Panc1 (cell line): ENCODE data around the gene YRDC. TPM values are rescaled to one million over a fixed set of nuclear protein-coding genes. Genes with fewer than 3 reads are reported as not detected.

Experiments
- ATAC-seq: fragments of 200-7000 bp; cut with Tn5 transposase; 2 replicates; pipeline ENCODE4 v1.9.1; 2020; ENCODE audit warnings: mild to moderate bottlenecking, moderate library complexity
- BruUV-seq: library from RNA; stranded (reverse); fragments of 400-500 nt; replicated peaks from 2 replicates; lab custom pipeline; 2021; lab: Mats Ljungman, UMichigan
- CTCF ChIA-PET: fragments of 300-600 bp; sonication (Branson Sonifier 250); formaldehyde crosslinking; loops from one replicate; lab custom pipeline; 2022; ENCODE audit warnings: antibody characterized with exemption; lab: Charles Lee
- POLR2A ChIA-PET: fragments of 300-600 bp; sonication (Branson Sonifier 250); formaldehyde crosslinking; loops from one replicate; lab custom pipeline; 2022; ENCODE audit warnings: antibody characterized with exemption; lab: Charles Lee
- DNase-seq: peaks from one replicate; pipeline ENCODE4 v3.0.0-alpha.2; 2010; ENCODE audit warnings: low read depth, low spot score
- H3K27ac ChIP-seq: 2 replicates; pipeline ENCODE4 v1.5.1; 2011; ENCODE audit warnings: mild to moderate bottlenecking, low read length, inconsistent platforms
- H3K27me3 ChIP-seq: fragments of 200-500 bp; sonication (Bioruptor generic); 2 replicates; pipeline ENCODE4 v1.6.0; 2014; ENCODE audit warnings: low read length, inconsistent platforms; ENCODE audit not compliant: control insufficient read depth, insufficient read depth
- H3K36me3 ChIP-seq: fragments of 200-500 bp; sonication (Bioruptor generic); 2 replicates; pipeline ENCODE4 v1.5.1; 2014; ENCODE audit warnings: inconsistent platforms, mild to moderate bottlenecking, low read length, moderate library complexity; ENCODE audit not compliant: control insufficient read depth, insufficient read depth
- H3K4me1 ChIP-seq: 2 replicates; pipeline ENCODE4 v1.5.1; 2011; ENCODE audit warnings: inconsistent platforms, mild to moderate bottlenecking, low read length, moderate library complexity; ENCODE audit not compliant: control insufficient read depth, insufficient read depth
- H3K4me3 ChIP-seq, 2 experiments: 2 replicates each; pipeline ENCODE4 v1.5.1; 2011 to 2012; ENCODE audit warnings: low read depth in 2 of 2, low read length in 2 of 2, mild to moderate bottlenecking in 2 of 2, inconsistent platforms in 1 of 2, moderate library complexity in 1 of 2
- H3K9me3 ChIP-seq: fragments of 200-500 bp; sonication (Bioruptor generic); 2 replicates; pipeline ENCODE4 v1.5.1; 2014; ENCODE audit warnings: low read depth, mild to moderate bottlenecking, inconsistent platforms, low read length, moderate library complexity; ENCODE audit not compliant: control insufficient read depth, insufficient read depth
- CTCF ChIP-seq: fragments of 450-650 bp; IDR thresholded peaks from 2 replicates; pipeline ENCODE4 v1.5.1; 2017; ENCODE audit warnings: mild to moderate bottlenecking
- POLR2AphosphoS5 ChIP-seq: IDR thresholded peaks from 2 replicates; pipeline ENCODE4 v1.6.1; 2012; ENCODE audit warnings: mild to moderate bottlenecking, low read depth, low read length, moderate library complexity
- REST ChIP-seq, 2 experiments: IDR thresholded peaks; 2 replicates each; pipeline ENCODE4 v1.6.1; 2011 to 2012; ENCODE audit warnings: low read depth in 2 of 2, control low read depth in 1 of 2, low read length in 1 of 2, mild to moderate bottlenecking in 1 of 2, moderate library complexity in 1 of 2; ENCODE audit not compliant: insufficient read depth in 1 of 2
- SIN3A ChIP-seq: IDR thresholded peaks from 2 replicates; pipeline ENCODE4 v1.6.1; 2012; ENCODE audit warnings: low read depth, mild to moderate bottlenecking, low read length, moderate library complexity, borderline replicate concordance; ENCODE audit not compliant: insufficient read depth
- TCF7L2 ChIP-seq: IDR thresholded peaks from 2 replicates; pipeline ENCODE4 v1.6.1; 2011; ENCODE audit warnings: mild to moderate bottlenecking, low read depth, low read length, inconsistent platforms
- in situ Hi-C: cut with HindIII; loops from 2 replicates; pipeline ENCODE4 v1.10.0; 2016; ENCODE audit warnings: low sequenced_read_pairs, low pct_unique_long_range_greater_than_20kb
- intact Hi-C: fragments of 100-400 bp; cut with micrococcal nuclease; formaldehyde crosslinking; loops from one replicate; pipeline ENCODE4 v1.10.0; 2022; ENCODE audit not compliant: unreplicated experiment
- total RNA-seq: library from RNA; stranded (reverse); gene quantifications from one replicate; pipeline ENCODE4 v1.2.1, GENCODE V29; 2021; ENCODE audit not compliant: unreplicated experiment

The YRDC gene
- total RNA-seq, 1 experiment from 2014 or later: 24.0 TPM

DNA sequence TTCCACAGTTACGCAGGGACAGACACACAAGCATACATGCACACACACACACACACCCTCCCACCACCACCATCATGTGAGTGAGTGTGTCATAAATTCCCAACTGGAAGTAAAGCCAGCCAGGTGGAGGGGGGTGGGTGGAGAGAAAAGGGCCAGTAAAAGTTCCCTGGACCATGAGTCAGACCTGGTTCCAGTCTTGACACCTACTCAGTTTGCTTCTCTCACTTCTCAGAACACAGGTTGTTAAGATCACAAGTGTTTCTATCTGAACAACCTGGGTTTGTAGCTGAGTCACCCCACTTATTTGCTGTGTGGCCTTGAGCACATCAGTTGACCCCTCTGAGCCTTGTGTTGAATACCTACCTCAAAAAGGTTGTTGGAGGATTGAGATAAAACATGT, 52.7 kb downstream of the YRDC start:
- H3K9me3 ChIP-seq: no peaks in the 10 kb centered on the region
- TF ChIP-seq TCF7L2 (no peak), SIN3A (no peak), POLR2AphosphoS5 (no peak), CTCF (no peak), REST (IDR thresholded peaks at IDR 0.05; ENCODE audit: insufficient read depth in 1 of 2, low read depth in 2 of 2, low read length in 1 of 2) (no peak)
- no peaks in the 10 kb centered on the region for H3K4me1 ChIP-seq
- intact Hi-C loops (no loop called here), in situ Hi-C loops (no loop called here)
- H3K27me3 ChIP-seq: peaks cover 10% of the 10 kb centered on the region
- POLR2A ChIA-PET: no interaction called here
- no peak for ATAC-seq
- H3K27ac ChIP-seq: no peak overlapping the region
- DNase-seq: no peak
- CTCF ChIA-PET: interaction anchor here (0.7 kb wide), 1 partner anchor 35 kb away, joined by 5 read pairs; no protein-coding TSS in a partner anchor
- no TSS peak for BruUV-seq
- no peaks in the 10 kb centered on the region for H3K36me3 ChIP-seq
- no peak overlapping the region for H3K4me3 ChIP-seq

GRCh38 chr1:37753473-37754321, 54.3 kb downstream of the YRDC start:
- Histone ChIP-seq H3K27ac (no peak overlapping the region), H3K4me3 (peak overlapping the region in 1 of 2 experiments; percentile 39; a peak in 3 of 4 replicates), H3K27me3 (peaks cover 3% of the 10 kb centered on the region), H3K36me3 (no peaks in the 10 kb centered on the region), H3K4me1 (no peaks in the 10 kb centered on the region), H3K9me3 (no peaks in the 10 kb centered on the region)
- in situ Hi-C loops: no loop called here
- BruUV-seq: no TSS peak
- POLR2A ChIA-PET: no interaction called here
- intact Hi-C loops: no loop called here
- TF ChIP-seq CTCF (no peak), POLR2AphosphoS5 (no peak), REST (IDR thresholded peaks at IDR 0.05; ENCODE audit: insufficient read depth in 1 of 2, low read depth in 2 of 2, low read length in 1 of 2) (no peak), SIN3A (no peak), TCF7L2 (no peak)
- DNase-seq (no peak), ATAC-seq (no peak; the same call in 1 of the 2 replicates)
- CTCF ChIA-PET: interaction anchor here (0.6 kb wide), 1 partner anchor 12 kb away, joined by 8 read pairs; no protein-coding TSS in a partner anchor
